GM21367 (cell line): ENCODE results near the gene CDKAL1.

Experiments
- ATAC-seq: cut with Tn5 transposase; IDR thresholded peaks from one replicate; pipeline ENCODE4 v1.9.1; 2021; ENCODE audit not compliant: unreplicated experiment

CDKAL1 gene

GRCh38 chr6:20789162-20789561, 254.9 kb downstream of the CDKAL1 start:
- ATAC-seq: no peak

- ATAC-seq: no peak
Measured at GRCh38 chr6:20790032-20790791, 256.0 kb downstream of the CDKAL1 start.

GRCh38 chr6:20791074-20791473, 256.8 kb downstream of the CDKAL1 start:
- no peak for ATAC-seq

GRCh38 chr6:20791944-20792343, 257.7 kb downstream of the CDKAL1 start:
- no peak for ATAC-seq

GRCh38 chr6:20793174-20793573, 258.9 kb downstream of the CDKAL1 start:
- ATAC-seq: no peak

- no peak for ATAC-seq
Measured at GRCh38 chr6:20797597-20797996, 263.3 kb downstream of the CDKAL1 start.

- no peak for ATAC-seq
Measured at GRCh38 chr6:20800229-20800628, 266.0 kb downstream of the CDKAL1 start.

- no peak for ATAC-seq
Measured at GRCh38 chr6:20800653-20801052, 266.4 kb downstream of the CDKAL1 start.

GRCh38 chr6:20801595-20801994, 267.3 kb downstream of the CDKAL1 start:
- no peak for ATAC-seq

- no peak for ATAC-seq
Measured at GRCh38 chr6:20802596-20802995, 268.3 kb downstream of the CDKAL1 start.

- no peak for ATAC-seq
Measured at GRCh38 chr6:20805021-20805420, 270.8 kb downstream of the CDKAL1 start.

GRCh38 chr6:20806669-20807068, 272.4 kb downstream of the CDKAL1 start:
- no peak for ATAC-seq

GRCh38 chr6:20808439-20808838, 274.2 kb downstream of the CDKAL1 start:
- ATAC-seq: no peak

- no peak for ATAC-seq
Measured at GRCh38 chr6:20808924-20809323, 274.7 kb downstream of the CDKAL1 start.

GRCh38 chr6:20810727-20811108, 276.5 kb downstream of the CDKAL1 start:
- no peak for ATAC-seq

- no peak for ATAC-seq
Measured at GRCh38 chr6:20811109-20811761, 277.0 kb downstream of the CDKAL1 start.

GRCh38 chr6:20812776-20813175, 278.5 kb downstream of the CDKAL1 start:
- no peak for ATAC-seq

- no peak for ATAC-seq
Measured at GRCh38 chr6:20814494-20814893, 280.2 kb downstream of the CDKAL1 start.

- ATAC-seq: no peak
Measured at GRCh38 chr6:20816126-20816525, 281.9 kb downstream of the CDKAL1 start.

- ATAC-seq: no peak
Measured at GRCh38 chr6:20817806-20818320, 283.6 kb downstream of the CDKAL1 start.

GRCh38 chr6:20819774-20820400, 285.6 kb downstream of the CDKAL1 start:
- no peak for ATAC-seq

- no peak for ATAC-seq
Measured at GRCh38 chr6:20826378-20826777, 292.1 kb downstream of the CDKAL1 start.
